ENCODE measurements around the gene GBP2. TPM values are rescaled to one million over a fixed set of nuclear protein-coding genes. Genes with fewer than 3 reads are reported as not detected.

The GBP2 gene
- total RNA-seq, 1 donor from 2014 or later: 40.8 TPM

DNA sequence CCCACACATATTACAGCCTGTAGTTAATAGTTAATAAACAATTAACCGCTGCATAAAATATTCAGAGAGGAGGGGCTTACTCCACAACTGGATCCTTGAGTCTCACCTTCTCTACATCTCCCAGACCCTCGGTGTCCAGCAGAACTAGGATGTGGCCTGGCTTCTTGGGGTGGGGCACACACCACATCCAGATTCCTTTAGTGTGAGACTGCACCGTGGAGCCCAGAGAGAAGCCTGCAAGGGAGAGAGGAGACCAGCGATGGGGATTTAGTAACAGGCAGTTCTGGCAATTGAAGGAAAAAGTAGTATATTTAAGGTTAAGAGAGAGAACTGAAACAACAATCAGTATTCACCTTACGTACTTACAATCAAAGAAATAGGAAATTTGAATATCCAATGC is 65.8 kb downstream of the GBP2 start:
- ATAC-seq (no peak), DNase-seq (no peak)
- Histone ChIP-seq H3K27ac (no peak overlapping the region), H3K27me3 (no peaks in the 10 kb centered on the region), H3K4me3 (no peak overlapping the region), H3K36me3 (peaks cover 54% of the 10 kb centered on the region), H3K9me3 (no peaks in the 10 kb centered on the region), H3K4me1 (peaks cover 21% of the 10 kb centered on the region)
- intact Hi-C loops (cut with DNase I): no loop called here
- no peak for TF ChIP-seq CTCF (IDR thresholded peaks at IDR 0.05)

Other genes starting within 250 kb of the GBP2 start
- gene GTF2B, start 234.5 kb downstream of the GBP2 start, total RNA-seq: 20.8 TPM
- 17.9 TPM for gene KYAT3, start 133.5 kb downstream of the GBP2 start, total RNA-seq
- gene RBMXL1, start 133.5 kb downstream of the GBP2 start, total RNA-seq: 16.2 TPM
- 46.6 TPM for gene GBP3, start 103.2 kb downstream of the GBP2 start, total RNA-seq
- gene GBP1, start 60.9 kb downstream of the GBP2 start, total RNA-seq: 42.2 TPM
- gene GBP7, start 49.9 kb upstream of the GBP2 start, total RNA-seq: 0.32 TPM
- gene GBP4, start 72.8 kb upstream of the GBP2 start, total RNA-seq: 32.9 TPM
- 5.4 TPM for gene GBP5, start 146.7 kb upstream of the GBP2 start, total RNA-seq
- 0.12 TPM for gene GBP6, start 237.9 kb upstream of the GBP2 start, total RNA-seq